ENCODE data around the gene SDE2.
"Not testable (repeated sequence)": the region's sequence is repeated elsewhere in the genome, so short reads cannot be mapped to it uniquely, and the experiment has no call there.

SDE2 gene

GRCh38 chr1:226019572-226019971 is 20.4 kb upstream of the SDE2 start:
- H3K27me3 Mint-ChIP-seq (ENCODE audit: low read depth): no peaks in the 10 kb centered on the region
- H3K4me1 Mint-ChIP-seq: peaks cover 6% of the 10 kb centered on the region
- H3K4me3 Mint-ChIP-seq: no peak overlapping the region
- no peak overlapping the region for H3K27ac Mint-ChIP-seq
- H3K9me3 Mint-ChIP-seq: no peaks in the 10 kb centered on the region
- no peaks in the 10 kb centered on the region for H3K36me3 Mint-ChIP-seq (ENCODE audit: low read depth)
- TF ChIP-seq, protein P1, sequence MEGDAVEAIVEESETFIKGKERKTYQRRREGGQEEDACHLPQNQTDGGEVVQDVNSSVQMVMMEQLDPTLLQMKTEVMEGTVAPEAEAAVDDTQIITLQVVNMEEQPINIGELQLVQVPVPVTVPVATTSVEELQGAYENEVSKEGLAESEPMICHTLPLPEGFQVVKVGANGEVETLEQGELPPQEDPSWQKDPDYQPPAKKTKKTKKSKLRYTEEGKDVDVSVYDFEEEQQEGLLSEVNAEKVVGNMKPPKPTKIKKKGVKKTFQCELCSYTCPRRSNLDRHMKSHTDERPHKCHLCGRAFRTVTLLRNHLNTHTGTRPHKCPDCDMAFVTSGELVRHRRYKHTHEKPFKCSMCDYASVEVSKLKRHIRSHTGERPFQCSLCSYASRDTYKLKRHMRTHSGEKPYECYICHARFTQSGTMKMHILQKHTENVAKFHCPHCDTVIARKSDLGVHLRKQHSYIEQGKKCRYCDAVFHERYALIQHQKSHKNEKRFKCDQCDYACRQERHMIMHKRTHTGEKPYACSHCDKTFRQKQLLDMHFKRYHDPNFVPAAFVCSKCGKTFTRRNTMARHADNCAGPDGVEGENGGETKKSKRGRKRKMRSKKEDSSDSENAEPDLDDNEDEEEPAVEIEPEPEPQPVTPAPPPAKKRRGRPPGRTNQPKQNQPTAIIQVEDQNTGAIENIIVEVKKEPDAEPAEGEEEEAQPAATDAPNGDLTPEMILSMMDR (IDR thresholded peaks at IDR 0.05; ENCODE audit: unreplicated experiment in 3 of 3): no peak

- Mint-ChIP-seq H3K9me3 (no peaks in the 10 kb centered on the region), H3K4me3 (no peak overlapping the region)
These were observed 17.9 kb upstream of the SDE2 start for GRCh38 chr1:226017070-226017469.

DNA sequence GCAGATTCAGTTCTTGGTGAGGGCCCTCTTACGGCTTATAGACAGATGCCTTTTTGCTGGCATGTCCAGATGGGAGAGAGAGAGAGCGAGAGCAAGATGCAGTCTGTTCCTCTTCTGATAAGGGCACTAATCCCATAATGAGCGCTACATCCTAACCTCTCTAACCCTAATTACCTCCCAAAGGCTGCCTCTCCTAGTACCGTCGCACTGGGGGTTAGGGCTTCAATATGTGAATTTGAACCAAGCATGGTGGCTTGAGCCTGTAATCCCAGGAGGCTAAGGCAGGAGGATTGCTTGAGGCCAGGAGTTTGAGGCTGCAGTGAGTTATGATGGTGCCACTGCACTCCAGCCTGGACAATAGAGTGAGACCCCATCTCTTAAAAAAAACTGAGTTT is 10.5 kb upstream of the SDE2 start:
- Mint-ChIP-seq H3K4me3 (no peak overlapping the region), H3K27me3 (ENCODE audit: low read depth) (no peaks in the 10 kb centered on the region), H3K4me1 (no peaks in the 10 kb centered on the region), H3K9me3 (no peaks in the 10 kb centered on the region), H3K36me3 (ENCODE audit: low read depth) (no peaks in the 10 kb centered on the region), H3K27ac (no peak overlapping the region)
- TF ChIP-seq, protein P1 (IDR thresholded peaks at IDR 0.05; ENCODE audit: unreplicated experiment in 3 of 3): no peak

More at GRCh38 chr1:226017070-226017469, 17.9 kb upstream of the SDE2 start:
- Mint-ChIP-seq H3K27ac (no peak overlapping the region), H3K4me1 (peaks cover 6% of the 10 kb centered on the region), H3K27me3 (ENCODE audit: low read depth) (no peaks in the 10 kb centered on the region), H3K36me3 (ENCODE audit: low read depth) (no peaks in the 10 kb centered on the region)
- TF ChIP-seq, protein P1 (IDR thresholded peaks at IDR 0.05; ENCODE audit: unreplicated experiment in 3 of 3): no peak

DNA sequence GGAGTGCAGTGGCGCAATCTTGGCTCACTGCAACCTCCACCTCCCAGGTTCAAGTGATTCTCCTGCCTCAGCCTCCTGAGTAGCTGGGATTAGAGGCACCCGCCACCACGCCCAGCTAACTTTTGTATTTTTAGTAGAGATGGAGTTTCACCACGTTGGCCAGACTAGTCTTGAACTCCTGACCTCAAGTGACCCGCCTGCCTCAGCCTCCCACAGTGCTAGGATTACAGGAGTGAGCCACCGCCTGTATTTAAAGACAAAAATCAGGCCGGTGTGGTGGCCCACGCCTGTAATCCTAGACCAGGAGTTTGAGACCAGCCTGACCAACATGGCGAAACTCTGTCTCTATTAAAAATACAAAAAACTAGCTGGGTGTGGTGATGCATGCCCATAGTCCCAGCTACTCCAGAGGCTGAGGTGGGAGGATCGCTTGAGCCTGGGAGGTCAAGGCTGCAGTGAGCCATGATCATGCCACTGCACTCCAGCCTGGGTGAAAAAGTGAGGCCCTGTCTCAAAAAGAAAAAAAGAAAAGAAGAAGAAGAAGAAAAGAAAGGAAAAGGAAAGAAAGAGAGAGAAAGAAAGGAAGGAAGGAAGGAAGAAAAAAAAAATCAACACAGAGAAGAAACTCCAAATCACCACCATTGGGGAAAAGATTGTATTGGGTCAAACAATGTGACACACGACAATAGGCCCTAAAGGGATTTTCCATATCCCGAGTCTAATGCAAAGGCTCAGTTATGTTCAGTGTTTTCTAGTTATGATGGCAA is 8.2 kb upstream of the SDE2 start:
- not testable (repeated sequence) for H3K27ac Mint-ChIP-seq; H3K27me3 Mint-ChIP-seq (ENCODE audit: low read depth); H3K4me3 Mint-ChIP-seq; H3K4me1 Mint-ChIP-seq; H3K36me3 Mint-ChIP-seq (ENCODE audit: low read depth); H3K9me3 Mint-ChIP-seq

- TF ChIP-seq, protein P1 (IDR thresholded peaks at IDR 0.05; ENCODE audit: unreplicated experiment in 3 of 3): no peak
- Mint-ChIP-seq H3K36me3 (ENCODE audit: low read depth) (no peaks in the 10 kb centered on the region), H3K4me3 (no peak overlapping the region), H3K27ac (no peak overlapping the region), H3K27me3 (ENCODE audit: low read depth) (no peaks in the 10 kb centered on the region), H3K4me1 (no peaks in the 10 kb centered on the region), H3K9me3 (no peaks in the 10 kb centered on the region)
These were observed 7.5 kb upstream of the SDE2 start for GRCh38 chr1:226006686-226007085.

DNA sequence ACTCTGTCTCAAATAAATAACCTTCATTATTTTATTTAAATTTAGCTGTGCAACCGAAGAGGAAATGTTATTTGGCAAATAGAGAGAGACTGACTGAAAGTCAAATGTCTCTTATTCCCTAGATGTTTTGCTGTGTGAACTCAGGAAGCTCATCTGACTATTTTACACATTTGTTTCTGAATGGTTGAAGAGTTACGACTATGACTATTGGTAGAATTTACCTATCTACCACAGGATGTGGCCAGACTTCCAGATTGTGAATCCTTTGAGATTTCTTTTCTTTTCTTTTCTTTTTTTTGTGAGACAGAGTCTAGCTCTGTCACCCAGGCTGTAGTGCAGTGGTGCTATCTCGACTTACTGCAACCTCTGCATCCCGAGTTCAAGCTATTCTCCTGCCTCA is 5.3 kb upstream of the SDE2 start:
- H3K9me3 Mint-ChIP-seq: no peaks in the 10 kb centered on the region
- TF ChIP-seq, protein P1 (IDR thresholded peaks at IDR 0.05; ENCODE audit: unreplicated experiment in 3 of 3): no peak
- H3K36me3 Mint-ChIP-seq (ENCODE audit: low read depth): no peaks in the 10 kb centered on the region
- peaks cover 7% of the 10 kb centered on the region for H3K4me1 Mint-ChIP-seq
- no peaks in the 10 kb centered on the region for H3K27me3 Mint-ChIP-seq (ENCODE audit: low read depth)
- no peak overlapping the region for H3K4me3 Mint-ChIP-seq
- no peak overlapping the region for H3K27ac Mint-ChIP-seq
